ENCODE results near the gene KRTAP4-9.
"Not testable (repeated sequence)": the region's sequence is repeated elsewhere in the genome, so short reads cannot be mapped to it uniquely, and the experiment has no call there.

The KRTAP4-9 gene

DNA sequence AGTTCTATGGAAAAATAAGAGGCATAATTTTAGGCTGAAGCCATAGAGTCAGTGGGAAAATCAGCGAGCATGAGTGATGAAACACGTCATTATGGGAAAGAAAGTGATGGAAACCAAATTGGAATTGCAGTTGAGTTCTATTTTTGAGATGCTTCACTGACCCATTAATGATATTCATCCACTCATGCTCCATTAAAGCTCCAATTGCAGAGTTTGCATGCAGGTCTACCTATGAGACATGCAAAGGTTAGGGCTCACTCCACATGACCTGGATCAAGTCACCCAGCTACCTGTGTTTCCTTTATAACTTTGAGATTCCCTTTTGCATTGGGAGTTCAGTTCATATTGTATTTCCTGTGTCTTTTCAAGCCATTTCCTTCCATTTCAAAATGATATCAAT, 31.5 kb upstream of the KRTAP4-9 start:
- H3K4me3 Mint-ChIP-seq = no peak overlapping the region
- H3K4me1 Mint-ChIP-seq (ENCODE audit: low read depth) = no peaks in the 10 kb centered on the region
- no peak overlapping the region for H3K27ac Mint-ChIP-seq
- peaks cover 11% of the 10 kb centered on the region for H3K27me3 Mint-ChIP-seq (ENCODE audit: low read depth)
- no peaks in the 10 kb centered on the region for H3K36me3 Mint-ChIP-seq (ENCODE audit: low read depth)
- no peak for DNase-seq (ENCODE audit: low spot score)
- H3K9me3 Mint-ChIP-seq = no peaks in the 10 kb centered on the region

DNA sequence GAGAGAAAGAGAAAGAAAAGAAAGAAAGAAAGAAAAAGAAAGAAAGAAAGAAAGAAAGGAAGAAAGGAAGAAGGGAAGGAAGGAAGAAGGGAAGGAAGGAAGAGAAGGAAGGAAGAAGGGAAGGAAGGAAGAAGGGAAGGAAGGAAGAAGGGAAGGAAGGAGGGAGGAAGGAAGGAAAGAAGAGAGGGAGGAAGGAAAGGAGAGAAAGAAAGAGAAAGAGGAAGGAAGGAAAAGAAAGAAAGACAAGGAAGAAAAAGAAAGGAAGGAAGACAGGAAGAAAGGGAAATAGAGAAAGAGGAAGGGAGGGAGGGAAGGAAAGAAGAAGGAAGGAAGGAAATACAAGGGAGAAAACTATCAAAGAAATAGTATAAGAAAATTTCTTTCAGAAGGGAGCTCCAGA, 28.4 kb upstream of the KRTAP4-9 start:
- Mint-ChIP-seq H3K36me3 (ENCODE audit: low read depth) (no peaks in the 10 kb centered on the region), H3K4me3 (no peak overlapping the region), H3K27me3 (ENCODE audit: low read depth) (peaks cover 11% of the 10 kb centered on the region), H3K4me1 (ENCODE audit: low read depth) (no peaks in the 10 kb centered on the region), H3K9me3 (no peaks in the 10 kb centered on the region), H3K27ac (no peak overlapping the region)
- no peak for DNase-seq (ENCODE audit: low spot score)

DNA sequence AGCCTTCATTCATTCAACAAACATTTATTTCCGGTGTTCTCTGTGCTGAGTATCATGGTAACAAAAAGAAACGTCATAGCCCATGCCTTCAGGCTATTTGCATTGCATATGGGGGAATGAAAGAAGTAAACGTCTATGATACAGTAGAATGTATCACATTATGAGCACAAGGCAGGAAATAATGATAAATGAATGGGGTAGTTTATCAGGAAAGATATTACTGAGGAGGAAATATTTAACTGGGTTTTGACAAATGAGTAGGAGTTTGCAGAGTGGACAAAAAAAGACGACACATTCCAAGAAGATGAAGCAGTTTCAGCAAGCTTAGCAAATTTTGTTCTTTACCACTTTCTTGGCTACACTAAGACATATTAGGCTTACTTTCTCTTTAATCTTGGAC, 22.6 kb upstream of the KRTAP4-9 start:
- no peaks in the 10 kb centered on the region for H3K9me3 Mint-ChIP-seq
- no peaks in the 10 kb centered on the region for H3K36me3 Mint-ChIP-seq (ENCODE audit: low read depth)
- H3K27ac Mint-ChIP-seq = no peak overlapping the region
- H3K4me1 Mint-ChIP-seq (ENCODE audit: low read depth) = no peaks in the 10 kb centered on the region
- DNase-seq (ENCODE audit: low spot score) = no peak
- H3K4me3 Mint-ChIP-seq = no peak overlapping the region
- H3K27me3 Mint-ChIP-seq (ENCODE audit: low read depth) = peaks cover 8% of the 10 kb centered on the region

DNA sequence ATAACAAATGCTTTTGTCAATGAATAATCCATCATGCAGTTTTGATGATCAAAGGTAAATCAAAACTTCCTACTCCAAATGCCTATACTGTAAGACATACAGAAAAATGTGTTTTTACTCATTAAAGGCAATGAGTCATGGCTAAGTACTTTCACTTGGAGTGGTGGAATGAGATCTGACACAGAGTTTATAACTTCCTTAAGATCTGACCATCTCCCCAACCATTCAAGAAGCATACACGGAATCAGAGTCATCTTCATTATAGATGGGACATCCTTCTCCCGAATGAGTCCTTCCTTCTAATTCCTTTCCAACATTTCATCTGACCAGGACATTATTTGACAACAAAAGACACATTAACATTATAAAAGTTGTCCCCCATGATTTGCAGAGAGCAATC, 21.8 kb upstream of the KRTAP4-9 start:
- not testable (repeated sequence) for H3K36me3 Mint-ChIP-seq (ENCODE audit: low read depth); H3K4me1 Mint-ChIP-seq (ENCODE audit: low read depth); H3K27ac Mint-ChIP-seq; H3K9me3 Mint-ChIP-seq; H3K4me3 Mint-ChIP-seq; DNase-seq (ENCODE audit: low spot score); H3K27me3 Mint-ChIP-seq (ENCODE audit: low read depth)

DNA sequence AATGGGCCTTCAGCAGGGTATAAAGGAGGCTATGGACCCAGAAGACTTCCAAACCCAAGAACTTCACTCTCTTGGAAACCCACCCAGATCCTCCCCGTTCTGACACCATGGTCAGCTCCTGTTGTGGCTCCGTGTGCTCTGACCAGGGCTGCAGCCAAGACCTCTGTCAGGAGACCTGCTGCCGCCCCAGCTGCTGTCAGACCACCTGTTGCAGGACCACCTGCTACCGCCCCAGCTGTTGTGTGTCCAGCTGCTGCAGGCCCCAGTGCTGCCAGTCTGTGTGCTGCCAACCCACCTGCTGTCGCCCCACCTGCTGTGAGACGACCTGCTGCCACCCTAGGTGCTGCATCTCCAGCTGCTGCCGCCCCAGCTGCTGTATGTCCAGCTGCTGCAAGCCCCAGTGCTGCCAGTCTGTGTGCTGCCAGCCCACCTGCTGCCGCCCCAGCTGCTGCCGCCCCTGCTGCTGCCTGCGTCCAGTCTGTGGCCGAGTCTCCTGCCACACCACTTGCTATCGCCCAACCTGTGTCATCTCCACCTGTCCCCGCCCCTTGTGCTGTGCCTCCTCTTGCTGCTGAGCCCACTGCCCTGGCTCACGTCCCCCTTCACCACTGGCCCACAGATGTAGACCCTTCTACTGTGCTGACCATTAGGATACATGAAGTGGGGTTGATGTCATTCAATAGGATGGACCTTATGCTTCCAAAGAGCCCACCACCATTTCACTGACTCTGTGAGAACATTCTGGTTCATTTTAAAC, 20.9 kb upstream of the KRTAP4-9 start, which contains the start of gene KRTAP4-7:
Gene KRTAP4-7, plus strand, starts transcription at position 51 of the 757 bp plus-strand sequence. Its CDS starts 57 bp downstream, at position 108.
- not testable (repeated sequence) for H3K27me3 Mint-ChIP-seq (ENCODE audit: low read depth); DNase-seq (ENCODE audit: low spot score); H3K36me3 Mint-ChIP-seq (ENCODE audit: low read depth); H3K27ac Mint-ChIP-seq; H3K4me3 Mint-ChIP-seq; H3K9me3 Mint-ChIP-seq; H3K4me1 Mint-ChIP-seq (ENCODE audit: low read depth)

DNA sequence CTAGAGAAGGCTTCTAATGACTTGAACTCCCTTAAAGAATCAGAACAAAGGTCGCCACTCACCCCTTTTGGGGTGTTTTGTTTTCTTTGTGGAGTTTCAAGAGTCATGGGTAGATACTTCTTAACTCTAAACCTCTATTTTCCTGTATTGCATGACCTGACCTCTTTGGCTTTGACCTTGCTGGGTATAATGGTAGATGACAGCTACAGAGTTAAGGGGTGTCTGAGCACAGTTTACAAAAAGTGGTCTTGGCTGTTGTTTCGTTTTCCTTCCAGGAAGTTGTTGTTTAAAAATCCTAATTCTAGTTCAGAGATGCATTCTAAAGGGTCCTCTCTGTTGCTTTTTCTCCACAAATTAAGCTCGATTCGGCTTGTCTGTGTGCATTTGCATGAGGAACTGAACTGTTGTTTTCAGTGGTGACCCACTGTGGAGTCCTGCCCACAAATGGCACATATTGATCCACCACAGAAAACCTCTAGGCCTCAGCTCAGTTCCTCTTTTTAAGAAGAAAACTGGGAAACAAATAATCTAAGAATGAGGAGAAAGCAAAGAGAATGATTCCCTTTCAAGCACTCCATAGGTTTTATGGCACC, 16.3 kb upstream of the KRTAP4-9 start:
- not testable (repeated sequence) for DNase-seq (ENCODE audit: low spot score); H3K4me3 Mint-ChIP-seq; H3K27me3 Mint-ChIP-seq (ENCODE audit: low read depth); H3K9me3 Mint-ChIP-seq; H3K27ac Mint-ChIP-seq; H3K4me1 Mint-ChIP-seq (ENCODE audit: low read depth); H3K36me3 Mint-ChIP-seq (ENCODE audit: low read depth)

DNA sequence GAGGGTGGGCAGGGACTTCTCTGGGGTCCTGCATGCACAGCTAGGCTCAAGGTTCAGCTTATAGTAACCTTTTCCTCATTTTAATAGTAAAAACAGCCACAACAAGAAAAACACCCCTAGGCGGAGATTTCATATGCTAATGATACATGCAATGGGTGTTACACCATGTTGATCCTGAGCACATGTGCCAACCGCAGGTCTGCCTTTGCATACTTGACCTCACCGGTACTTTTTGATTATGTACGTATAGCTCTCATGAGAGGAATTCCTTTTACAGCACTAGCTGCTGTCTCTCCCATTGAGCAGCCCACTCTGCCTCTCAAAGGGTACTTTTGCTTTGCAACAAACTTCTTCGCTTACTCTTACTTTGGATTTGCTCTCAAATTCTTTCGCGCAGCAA, 9.1 kb upstream of the KRTAP4-9 start:
- Mint-ChIP-seq H3K27me3 (ENCODE audit: low read depth) (peaks cover 5% of the 10 kb centered on the region), H3K4me1 (ENCODE audit: low read depth) (no peaks in the 10 kb centered on the region), H3K4me3 (no peak overlapping the region), H3K9me3 (peaks cover 6% of the 10 kb centered on the region), H3K27ac (no peak overlapping the region), H3K36me3 (ENCODE audit: low read depth) (no peaks in the 10 kb centered on the region)
- no peak for DNase-seq (ENCODE audit: low spot score)

DNA sequence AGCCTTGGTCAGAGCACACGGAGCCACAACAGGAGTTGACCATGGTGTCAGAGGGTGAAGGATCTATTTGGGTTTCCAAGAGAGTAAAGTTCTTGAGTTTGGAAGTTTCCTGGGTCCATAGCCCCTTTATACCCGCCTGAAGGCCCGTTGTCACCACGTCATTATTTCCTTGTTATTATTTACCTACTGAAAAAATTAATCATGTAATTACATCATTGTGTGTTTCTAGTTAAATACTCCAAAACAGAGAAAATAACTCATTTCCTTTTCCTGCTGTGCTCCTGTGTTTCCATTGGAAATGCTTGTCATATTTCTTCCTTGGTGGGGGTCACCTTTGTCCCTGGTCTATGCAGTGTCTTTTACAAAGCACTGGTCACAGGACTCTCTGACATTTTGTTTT, 7.1 kb upstream of the KRTAP4-9 start, which contains the start of gene KRTAP4-8:
Gene KRTAP4-8, minus strand, starts transcription at position 101 of the 400 bp plus-strand sequence. Its CDS starts 58 bp downstream, at position 43.
- Mint-ChIP-seq H3K27ac (no peak within 1 kb of the TSS), H3K9me3 (peaks cover 2% of the 10 kb centered on the region), H3K4me1 (ENCODE audit: low read depth) (no peaks in the 10 kb centered on the region), H3K36me3 (ENCODE audit: low read depth) (no peaks in the 10 kb centered on the region), H3K27me3 (ENCODE audit: low read depth) (peaks cover 5% of the 10 kb centered on the region), H3K4me3 (no peak within 1 kb of the TSS)
- DNase-seq (ENCODE audit: low spot score) = no peak

DNA sequence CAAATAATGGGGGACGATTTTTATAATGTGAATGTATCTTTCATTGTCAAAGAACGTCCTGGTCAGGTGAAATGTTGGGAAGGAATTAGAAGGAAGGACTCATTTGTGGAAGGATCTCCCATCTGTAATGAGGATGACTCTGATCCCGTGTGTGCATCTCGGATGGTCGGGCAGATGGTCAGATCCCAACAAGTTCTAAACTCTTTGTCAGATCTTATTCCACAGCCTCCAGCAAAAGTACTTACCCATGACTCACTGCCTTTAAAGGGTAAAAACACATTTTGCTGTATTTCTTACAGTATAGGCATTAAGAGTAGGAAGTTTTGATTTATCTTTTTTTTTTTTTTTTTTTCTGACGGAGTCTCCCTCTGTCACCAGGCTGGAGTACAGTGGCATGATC, 6.7 kb upstream of the KRTAP4-9 start:
- H3K27me3 Mint-ChIP-seq (ENCODE audit: low read depth) = peaks cover 5% of the 10 kb centered on the region
- DNase-seq (ENCODE audit: low spot score) = no peak

DNA sequence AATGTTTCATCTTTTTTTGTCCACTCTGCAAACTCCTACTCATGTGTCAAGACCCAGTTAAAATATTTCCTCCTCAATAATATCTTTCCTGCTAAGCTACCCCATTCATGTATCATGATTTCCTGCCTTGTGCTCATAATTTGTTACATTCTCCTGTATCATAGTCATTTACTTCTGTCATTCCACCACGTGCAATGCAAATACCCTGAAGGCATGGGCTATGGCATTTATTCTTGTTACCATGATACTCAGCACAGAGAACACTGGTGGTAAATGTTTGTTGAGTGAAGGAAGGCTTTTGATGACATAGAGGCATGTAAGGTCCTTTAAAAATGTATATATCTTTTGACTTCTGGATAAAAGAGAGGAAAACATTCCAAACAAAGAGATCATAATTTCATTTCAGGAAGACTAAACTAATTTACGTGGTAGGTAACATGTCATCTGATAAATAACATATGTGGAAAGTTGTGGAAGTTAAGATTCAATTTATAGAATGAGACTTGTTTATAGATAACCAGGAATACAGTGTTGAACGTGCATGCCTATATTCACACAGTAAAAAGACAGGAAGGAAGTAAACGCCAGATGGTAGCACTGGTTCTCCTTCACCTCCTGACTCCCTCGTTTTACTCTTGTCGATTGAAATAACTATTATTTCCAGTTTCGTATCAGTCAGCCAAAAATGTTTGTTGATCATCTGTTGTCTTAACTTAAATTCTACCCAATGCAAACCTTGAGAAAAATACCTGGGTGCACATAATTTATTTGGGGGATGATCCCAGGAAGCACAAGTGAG, 5.3 kb upstream of the KRTAP4-9 start:
- H3K4me3 Mint-ChIP-seq; H3K9me3 Mint-ChIP-seq; H3K4me1 Mint-ChIP-seq (ENCODE audit: low read depth); H3K27ac Mint-ChIP-seq; H3K36me3 Mint-ChIP-seq (ENCODE audit: low read depth); DNase-seq (ENCODE audit: low spot score); H3K27me3 Mint-ChIP-seq (ENCODE audit: low read depth): not testable (repeated sequence)

More for the DNA sequence above, 6.7 kb upstream of the KRTAP4-9 start:
- Mint-ChIP-seq H3K27ac (no peak overlapping the region), H3K4me1 (ENCODE audit: low read depth) (no peaks in the 10 kb centered on the region), H3K9me3 (no peaks in the 10 kb centered on the region), H3K4me3 (no peak overlapping the region), H3K36me3 (ENCODE audit: low read depth) (no peaks in the 10 kb centered on the region)

DNA sequence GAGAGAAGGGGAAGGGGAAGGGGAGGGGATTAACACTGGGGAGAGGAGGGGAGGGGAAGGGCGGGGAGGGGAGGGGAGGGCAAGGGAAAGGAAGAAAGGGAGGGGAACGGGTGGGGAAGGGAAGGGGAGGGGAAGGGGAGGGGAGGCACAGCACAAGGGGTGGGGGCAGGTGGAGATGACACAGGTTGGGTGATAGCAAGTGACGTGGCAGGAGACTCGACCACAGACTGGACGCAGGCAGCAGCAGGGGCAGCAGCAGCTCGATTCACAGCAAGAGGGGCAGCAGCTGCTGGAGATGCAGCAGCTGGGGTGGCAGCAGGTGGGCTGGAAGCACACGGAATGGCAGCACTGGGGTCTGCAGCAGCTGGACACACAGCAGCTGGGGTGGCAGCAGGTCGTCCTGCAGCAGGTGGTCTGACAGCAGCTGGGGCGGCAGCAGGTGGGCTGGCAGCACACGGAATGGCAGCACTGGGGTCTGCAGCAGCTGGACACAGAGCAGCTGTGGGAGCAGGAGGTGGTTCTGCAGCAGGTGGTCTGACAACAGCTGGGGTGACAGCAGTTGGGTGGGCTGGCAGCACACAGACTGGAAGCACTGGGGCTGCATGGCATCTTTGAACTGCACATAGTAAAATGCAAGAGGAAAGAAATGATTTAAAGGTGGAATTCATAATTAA, 3.5 kb upstream of the KRTAP4-9 start, which contains the start of gene KRTAP4-16:
Gene KRTAP4-16, minus strand, starts transcription at position 624 of the 674 bp plus-strand sequence. Its CDS starts 0 bp downstream, at position 624.
- H3K4me3 Mint-ChIP-seq = no peak within 1 kb of the TSS
- H3K36me3 Mint-ChIP-seq (ENCODE audit: low read depth) = no peaks in the 10 kb centered on the region
- H3K27me3 Mint-ChIP-seq (ENCODE audit: low read depth) = no peaks in the 10 kb centered on the region
- H3K4me1 Mint-ChIP-seq (ENCODE audit: low read depth) = no peaks in the 10 kb centered on the region
- DNase-seq (ENCODE audit: low spot score) = no peak
- H3K27ac Mint-ChIP-seq = no peak within 1 kb of the TSS
- no peaks in the 10 kb centered on the region for H3K9me3 Mint-ChIP-seq

DNA sequence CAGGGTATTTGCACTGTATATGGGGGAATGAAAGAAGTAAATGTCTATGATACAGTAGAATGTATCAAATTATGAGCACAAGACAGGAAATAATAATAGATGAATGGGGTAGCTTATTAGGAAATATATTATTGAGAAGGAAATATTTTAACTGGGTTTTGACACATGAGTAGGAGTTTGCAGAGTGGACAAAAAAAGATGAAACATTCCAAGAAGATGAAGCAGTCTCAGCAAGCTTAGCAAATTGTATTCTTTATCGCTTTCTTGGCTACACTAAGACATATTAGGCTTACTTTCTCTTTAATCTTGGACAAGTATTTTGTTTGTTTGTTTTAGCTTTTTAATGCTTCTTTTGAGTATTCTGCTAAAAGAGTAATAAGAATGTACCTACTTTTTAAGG, 1.3 kb upstream of the KRTAP4-9 start:
- DNase-seq (ENCODE audit: low spot score) = no peak
- Mint-ChIP-seq H3K4me3 (no peak overlapping the region), H3K4me1 (ENCODE audit: low read depth) (peaks cover 3% of the 10 kb centered on the region), H3K27ac (no peak overlapping the region), H3K36me3 (ENCODE audit: low read depth) (no peaks in the 10 kb centered on the region), H3K9me3 (no peaks in the 10 kb centered on the region), H3K27me3 (ENCODE audit: low read depth) (peaks cover 6% of the 10 kb centered on the region)

DNA sequence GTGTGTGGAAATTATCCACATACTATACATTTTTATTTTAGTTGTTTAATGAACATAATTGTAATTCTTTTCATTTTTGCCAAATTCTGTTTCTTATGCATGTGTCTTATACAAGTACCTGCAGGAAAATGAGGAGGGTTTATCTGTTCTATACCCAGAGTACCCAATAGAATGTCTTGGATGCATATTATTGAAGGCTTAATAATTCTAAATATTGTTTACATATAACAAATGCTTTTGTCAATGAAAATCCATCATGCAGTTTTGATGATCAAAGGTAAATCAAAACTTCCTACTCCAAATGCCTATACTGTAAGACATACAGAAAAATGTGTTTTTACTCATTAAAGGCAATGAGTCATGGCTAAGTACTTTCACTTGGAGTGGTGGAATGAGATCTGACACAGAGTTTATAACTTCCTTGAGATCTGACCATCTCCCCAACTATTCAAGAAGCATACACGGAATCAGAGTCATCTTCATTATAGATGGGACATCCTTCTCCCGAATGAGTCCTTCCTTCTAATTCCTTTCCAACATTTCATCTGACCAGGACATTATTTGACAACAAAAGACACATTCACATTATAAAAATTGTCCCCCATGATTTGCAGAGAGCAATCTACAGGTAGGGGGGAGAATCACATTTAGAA, 677 bp upstream of the KRTAP4-9 start:
- DNase-seq (ENCODE audit: low spot score); H3K27ac Mint-ChIP-seq; H3K4me1 Mint-ChIP-seq (ENCODE audit: low read depth); H3K36me3 Mint-ChIP-seq (ENCODE audit: low read depth); H3K9me3 Mint-ChIP-seq; H3K27me3 Mint-ChIP-seq (ENCODE audit: low read depth); H3K4me3 Mint-ChIP-seq: not testable (repeated sequence)

All from T-helper 2 cell treated with Interferon-gamma antibody and Interleukin-4, amounts not matched to agents 5 μg/mL and 100 μg/mL, for 36 hours (primary cell).